Frontal cortex (tissue), 4 donors: ENCODE data around the gene ANTXR1. TPM values are rescaled to one million over a fixed set of nuclear protein-coding genes. Genes with fewer than 3 reads are reported as not detected.

ENCODE experiments used
- DNase-seq, 2 donors: peaks; one replicate each; pipeline ENCODE4 v3.0.0; 2012; ENCODE audit warnings: low spot score in 2 of 2
- FAIRE-seq: peaks from 2 replicates; lab custom pipeline; 2012; peaks lifted over from hg19 to GRCh38; lab: Jason Lieb, UNC
- total RNA-seq: library from RNA; depleted of rRNA; stranded (reverse); fragments of >200 nt; gene quantifications from one replicate; pipeline ENCODE4 v1.2.3, GENCODE V29; 2014
- donor health status: control.
- donor health status: control.
- donor health status: control.

ANTXR1 gene
- total RNA-seq: 8.2 TPM

- FAIRE-seq (no peak), DNase-seq (peak; percentile 40 to 60)
These were observed at the start of gene ANTXR1 for GRCh38 chr2:69013142-69013839. Gene ANTXR1, plus strand, starts transcription at chr2:69013179. Its CDS starts 321 bp downstream, at chr2:69013500.

DNA sequence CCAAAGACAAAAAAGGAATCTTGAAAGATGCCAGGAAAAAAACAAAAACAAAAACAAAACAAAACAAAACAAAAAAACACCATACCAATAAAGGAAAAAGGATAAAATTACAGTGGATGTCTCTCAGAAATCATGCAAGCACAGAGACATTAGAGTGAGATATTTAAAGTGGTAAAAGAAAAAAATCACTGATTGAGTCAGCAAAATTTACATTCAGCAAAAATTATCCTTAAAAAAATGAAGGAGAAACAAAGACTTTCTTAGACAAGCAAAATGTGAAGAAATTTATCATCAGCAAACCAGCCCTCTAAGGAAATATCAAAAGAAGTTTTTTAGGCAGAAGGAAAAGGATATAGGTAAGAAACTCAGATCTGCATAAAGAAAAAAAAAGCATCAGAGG, 48.7 kb upstream of the ANTXR1 start:
- no peak for DNase-seq
- FAIRE-seq: no peak

- DNase-seq (no peak), FAIRE-seq (no peak)
These were observed 44.8 kb upstream of the ANTXR1 start for GRCh38 chr2:68968221-68968620.

DNA sequence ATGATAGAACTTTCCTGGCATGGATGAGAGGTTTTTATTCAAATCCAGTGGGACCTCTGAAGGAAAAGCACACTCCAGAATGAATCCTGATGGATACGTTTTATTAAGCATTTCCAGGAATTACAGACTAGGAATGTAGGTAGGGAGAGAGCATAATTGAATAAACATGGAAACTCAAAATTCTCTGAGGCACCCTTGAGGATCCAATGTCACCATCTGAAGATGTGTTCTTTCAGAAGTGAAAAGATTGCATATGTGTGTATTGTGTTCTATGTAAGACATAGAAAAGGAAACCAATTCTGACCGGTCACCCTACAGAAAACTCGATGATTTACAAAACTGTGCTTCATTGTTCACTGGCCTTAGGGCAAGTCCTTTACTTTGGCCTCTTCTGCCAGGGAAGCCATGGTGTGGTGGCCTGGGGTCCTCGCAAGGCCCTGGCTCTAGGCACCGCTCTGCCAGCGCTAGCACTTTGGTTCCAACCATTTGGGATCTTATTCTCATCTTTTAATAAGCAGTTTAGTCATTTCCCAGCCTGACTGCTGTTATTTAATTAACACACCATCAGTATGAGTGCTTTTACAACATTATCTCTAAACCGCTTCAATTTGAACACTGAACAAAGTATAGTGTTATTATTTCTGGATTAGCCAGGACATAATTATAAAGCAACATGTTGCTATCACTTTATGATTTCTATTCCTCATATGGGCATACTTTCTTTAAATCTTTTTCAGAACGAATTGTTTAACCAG, 43.1 kb upstream of the ANTXR1 start:
- FAIRE-seq: no peak
- no peak for DNase-seq

GRCh38 chr2:68970566-68971265, 42.3 kb upstream of the ANTXR1 start:
- DNase-seq (no peak), FAIRE-seq (no peak)

DNA sequence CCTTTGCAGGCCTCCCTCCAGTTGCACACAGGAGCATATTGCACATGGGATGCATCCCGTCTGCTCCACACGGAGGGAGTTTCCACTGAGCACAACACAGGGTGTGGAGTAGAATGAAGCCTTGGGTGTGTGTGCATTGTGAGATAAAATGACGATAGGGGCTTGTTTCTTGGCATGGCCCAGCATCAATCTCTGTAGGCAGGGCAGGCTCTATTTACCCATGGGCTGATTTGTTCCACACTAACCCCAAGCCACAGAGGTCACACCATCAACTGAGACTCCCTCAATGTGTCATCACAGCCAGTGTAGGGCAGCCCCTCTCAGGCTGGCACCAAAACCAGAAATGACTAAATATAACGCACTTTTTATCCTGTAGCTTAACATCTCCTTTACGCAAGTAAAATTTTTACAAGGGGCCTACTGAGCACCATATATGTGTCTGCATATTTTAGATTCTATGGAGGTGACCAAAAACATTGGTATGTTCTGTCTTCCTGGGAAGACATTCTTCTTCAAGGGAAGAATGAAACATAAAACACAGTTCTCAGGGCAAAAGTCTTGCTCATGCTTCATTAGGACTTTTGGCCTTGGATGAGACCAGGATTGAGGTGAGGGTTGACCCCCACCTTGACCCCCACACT, 41.3 kb upstream of the ANTXR1 start:
- no peak for FAIRE-seq
- no peak for DNase-seq

DNA sequence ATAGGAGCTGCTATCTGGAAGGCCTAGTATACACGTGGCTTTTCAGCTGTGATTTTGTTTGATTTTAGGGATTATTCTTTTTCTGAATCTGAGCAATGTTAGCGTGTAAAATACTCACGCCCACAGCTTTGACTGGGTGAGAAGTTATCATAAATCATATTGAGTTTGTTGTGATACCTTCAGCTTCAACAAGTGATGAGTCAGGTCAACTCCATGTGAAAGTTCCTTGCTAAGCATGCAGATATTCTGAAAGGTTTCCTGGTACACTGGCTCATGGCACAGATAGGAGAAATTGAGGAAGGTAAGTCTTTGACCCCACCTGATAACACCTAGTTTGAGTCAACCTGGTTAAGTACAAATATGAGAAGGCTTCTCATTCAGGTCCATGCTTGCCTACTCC, 38.7 kb upstream of the ANTXR1 start, which contains the start of gene GKN1:
TSS of gene GKN1 (plus strand) at position 386 of the 400 bp plus-strand sequence. CDS start 42 bp downstream, outside the sequence.
- DNase-seq: no peak
- no peak for FAIRE-seq

DNA sequence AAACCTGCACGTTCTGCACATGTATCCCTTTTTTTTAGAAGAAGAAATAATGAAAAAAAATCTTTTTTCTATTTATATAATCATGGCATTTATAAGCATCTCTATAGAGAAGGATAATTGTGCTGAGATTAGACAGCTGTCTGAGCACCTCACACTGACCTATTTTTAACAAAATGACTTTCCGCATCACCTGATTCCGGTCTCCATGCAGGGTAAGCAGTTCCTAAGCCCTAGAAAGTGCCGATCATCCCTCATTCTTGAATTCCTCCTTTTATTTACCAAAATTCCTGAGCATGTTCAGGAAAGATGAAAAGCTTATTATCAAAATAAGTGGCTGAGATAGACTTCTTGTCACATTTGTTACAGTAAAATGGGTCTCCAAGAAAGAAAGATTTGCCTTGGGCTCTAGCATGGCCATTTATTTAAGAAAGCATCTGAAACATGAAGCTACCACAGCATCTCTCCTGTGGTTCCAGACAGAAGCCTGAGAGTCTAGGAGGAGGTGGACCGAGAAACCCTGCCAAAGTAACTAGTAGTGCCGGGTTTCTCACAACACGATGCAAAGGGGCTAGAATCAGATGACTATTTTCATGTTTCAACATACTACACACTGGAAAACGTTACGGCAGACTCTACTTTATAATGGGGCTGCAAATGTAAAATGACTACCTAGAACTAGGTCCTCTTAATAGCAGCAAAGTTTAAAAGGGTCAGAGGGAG, 37.9 kb upstream of the ANTXR1 start:
- DNase-seq (no peak), FAIRE-seq (no peak)

- no peak for DNase-seq
These were observed 37.1 kb upstream of the ANTXR1 start for GRCh38 chr2:68975844-68976243.

GRCh38 chr2:68977453-68977852, 35.5 kb upstream of the ANTXR1 start:
- DNase-seq: no peak
- FAIRE-seq: no peak

More at GRCh38 chr2:68975844-68976243, 37.1 kb upstream of the ANTXR1 start:
- FAIRE-seq: no peak

GRCh38 chr2:68978098-68978497, 34.9 kb upstream of the ANTXR1 start:
- FAIRE-seq (no peak), DNase-seq (no peak)

GRCh38 chr2:68980956-68981355, 32.0 kb upstream of the ANTXR1 start:
- FAIRE-seq: no peak
- no peak for DNase-seq

- DNase-seq (no peak), FAIRE-seq (no peak)
These were observed 25.9 kb upstream of the ANTXR1 start for GRCh38 chr2:68987021-68987503.

- DNase-seq (no peak), FAIRE-seq (no peak)
These were observed 23.9 kb upstream of the ANTXR1 start for GRCh38 chr2:68989035-68989434.

- no peak for FAIRE-seq
- no peak for DNase-seq
These were observed 20.6 kb upstream of the ANTXR1 start for GRCh38 chr2:68992341-68992740.

- DNase-seq (no peak), FAIRE-seq (no peak)
These were observed 20.0 kb upstream of the ANTXR1 start for GRCh38 chr2:68992933-68993332.

- FAIRE-seq (no peak), DNase-seq (no peak)
These were observed 19.3 kb upstream of the ANTXR1 start for GRCh38 chr2:68993660-68994059.

- FAIRE-seq (no peak), DNase-seq (no peak)
These were observed 18.1 kb upstream of the ANTXR1 start for GRCh38 chr2:68994864-68995263.

- DNase-seq (no peak), FAIRE-seq (no peak)
These were observed 17.1 kb upstream of the ANTXR1 start for GRCh38 chr2:68995916-68996315.
